DLD1 (cell line): Measurements from ENCODE around the gene ACADS.

ENCODE experiments used
- in situ Hi-C: cut with HindIII; loops from 2 replicates; pipeline ENCODE4 v1.10.0; 2017; ENCODE audit warnings: low sequenced_read_pairs

Gene ACADS

GRCh38 chr12:120755269-120755668 lies 29.6 kb downstream of the ACADS start:
- in situ Hi-C loops: no loop called here

GRCh38 chr12:120757226-120757742 lies 31.7 kb downstream of the ACADS start:
- in situ Hi-C loops: no loop called here

GRCh38 chr12:120757949-120758348 lies 32.3 kb downstream of the ACADS start:
- in situ Hi-C loops: no loop called here

GRCh38 chr12:120758798-120759590 lies 33.4 kb downstream of the ACADS start:
- in situ Hi-C loops: no loop called here

GRCh38 chr12:120759591-120760348 lies 34.1 kb downstream of the ACADS start:
- in situ Hi-C loops: no loop called here

GRCh38 chr12:120760349-120761254 lies 35.0 kb downstream of the ACADS start:
- in situ Hi-C loops: no loop called here

- in situ Hi-C loops: no loop called here
These were observed 35.9 kb downstream of the ACADS start for GRCh38 chr12:120761519-120761934.

GRCh38 chr12:120762086-120762485 lies 36.5 kb downstream of the ACADS start:
- in situ Hi-C loops: no loop called here

- in situ Hi-C loops: no loop called here
These were observed 37.6 kb downstream of the ACADS start for GRCh38 chr12:120763250-120763649.

- in situ Hi-C loops: no loop called here
These were observed 39.2 kb downstream of the ACADS start for GRCh38 chr12:120764816-120765215.

GRCh38 chr12:120766566-120766965 lies 40.9 kb downstream of the ACADS start:
- in situ Hi-C loops: no loop called here

- in situ Hi-C loops: no loop called here
These were observed 41.7 kb downstream of the ACADS start for GRCh38 chr12:120767071-120768024.

- in situ Hi-C loops: no loop called here
These were observed 45.5 kb downstream of the ACADS start for GRCh38 chr12:120771097-120771496.

- in situ Hi-C loops: no loop called here
These were observed 48.7 kb downstream of the ACADS start for GRCh38 chr12:120774169-120774916.

- in situ Hi-C loops: no loop called here
These were observed 50.4 kb downstream of the ACADS start for GRCh38 chr12:120775862-120776552.

GRCh38 chr12:120783197-120783596 lies 57.6 kb downstream of the ACADS start:
- in situ Hi-C loops: no loop called here

GRCh38 chr12:120784804-120785203 lies 59.2 kb downstream of the ACADS start:
- in situ Hi-C loops: no loop called here

GRCh38 chr12:120787889-120788288 lies 62.3 kb downstream of the ACADS start:
- in situ Hi-C loops: no loop called here
